GM19023 (cell line): ENCODE results near the gene CEP290.
"Not testable (repeated sequence)": the region's sequence is repeated elsewhere in the genome, so short reads cannot be mapped to it uniquely, and the experiment has no call there.

Experiments
- ATAC-seq: cut with Tn5 transposase; IDR thresholded peaks from one replicate; pipeline ENCODE4 v1.9.1; 2021; ENCODE audit warnings: mild to moderate bottlenecking, moderate library complexity; ENCODE audit not compliant: unreplicated experiment

The CEP290 gene

DNA sequence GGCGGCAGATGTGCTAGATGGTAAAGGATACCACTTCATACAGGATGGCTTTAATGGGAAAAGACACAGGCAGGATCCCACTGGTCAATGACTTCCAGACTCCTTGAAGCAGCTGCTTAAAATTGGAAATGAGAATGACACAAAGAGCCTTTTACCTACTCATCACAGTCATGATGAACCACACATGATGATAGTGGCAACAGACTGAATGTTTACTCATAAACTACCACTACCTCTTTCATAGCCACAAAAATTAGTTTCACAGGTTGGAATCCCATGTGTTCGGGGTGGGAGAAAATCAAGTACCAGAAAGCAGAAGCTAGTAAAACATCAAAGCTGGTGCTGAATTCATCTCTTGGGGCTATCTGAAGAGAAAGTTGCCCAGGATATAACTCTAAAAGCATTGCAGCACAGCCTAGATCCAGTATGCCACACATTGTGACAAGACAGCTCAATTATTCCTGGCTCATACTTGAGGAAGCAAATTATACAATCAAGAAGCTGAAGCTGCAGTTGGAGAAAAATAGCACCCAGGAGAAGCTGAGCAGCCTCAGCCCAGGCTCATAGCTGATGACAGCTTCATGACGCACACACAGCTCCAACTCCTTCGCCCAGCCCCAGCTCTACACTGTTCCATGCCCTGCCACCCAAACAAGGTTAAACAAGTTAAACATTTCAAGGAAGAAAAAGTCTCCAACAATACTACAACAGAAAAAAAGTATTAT lies 83.7 kb downstream of the CEP290 start:
- ATAC-seq: no peak

DNA sequence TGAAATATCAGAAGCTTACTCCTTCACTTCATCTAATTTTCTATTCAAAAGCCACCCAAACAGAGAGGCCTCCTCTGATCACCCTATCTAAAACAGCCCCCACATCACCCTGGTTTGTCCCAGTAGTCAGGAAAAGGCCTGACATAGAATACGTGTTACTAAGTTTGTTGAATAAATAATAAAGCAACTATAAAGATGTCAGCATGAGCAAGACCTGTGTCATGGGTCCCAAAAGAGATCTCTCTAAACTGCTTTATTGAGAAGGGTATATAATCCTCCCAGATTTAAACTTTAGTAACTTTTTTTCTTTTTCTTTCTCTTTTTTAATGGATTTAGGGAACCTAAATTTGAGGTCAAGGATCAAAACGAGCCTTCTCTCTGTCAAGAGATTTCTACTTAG lies 85.3 kb downstream of the CEP290 start:
- no peak for ATAC-seq

DNA sequence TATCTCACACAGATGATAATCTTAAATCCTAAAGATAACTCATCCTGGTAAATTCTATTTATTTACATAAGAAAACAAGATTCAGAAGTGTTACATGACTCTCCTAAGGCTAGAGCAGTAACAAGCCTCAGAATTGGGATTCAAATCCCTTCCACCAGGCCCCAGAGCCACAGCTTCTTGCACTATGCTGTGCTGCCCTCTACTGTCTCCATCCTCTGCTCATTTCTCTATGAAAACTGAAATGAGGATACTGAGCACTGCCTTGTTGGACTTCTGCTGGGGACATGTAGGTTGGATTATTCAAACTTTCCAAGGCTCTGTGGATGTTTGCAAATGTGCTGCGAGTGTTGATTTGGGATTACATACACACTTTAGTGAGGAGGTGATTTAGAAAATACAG lies 89.2 kb downstream of the CEP290 start:
- peak; percentile 63 for ATAC-seq

DNA sequence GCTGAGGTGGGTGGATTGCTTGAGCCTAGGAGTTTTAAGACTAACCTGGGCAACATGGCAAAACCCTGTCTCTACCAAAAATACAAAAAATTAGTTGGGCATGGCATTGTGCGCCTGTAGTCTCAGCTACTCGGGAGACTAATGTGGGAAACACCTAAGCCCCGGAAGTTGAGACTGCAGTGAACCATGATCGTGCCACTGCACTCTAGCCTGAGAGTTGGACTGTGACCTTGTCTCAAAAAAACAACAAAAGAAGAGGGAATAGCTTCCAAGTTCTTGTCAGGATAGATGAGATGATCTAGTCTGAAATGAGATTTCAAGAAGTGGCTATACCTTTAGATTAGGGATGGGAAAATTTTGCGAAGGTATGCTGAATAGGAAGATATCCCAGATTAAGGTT lies 97.9 kb downstream of the CEP290 start:
- ATAC-seq: no peak

DNA sequence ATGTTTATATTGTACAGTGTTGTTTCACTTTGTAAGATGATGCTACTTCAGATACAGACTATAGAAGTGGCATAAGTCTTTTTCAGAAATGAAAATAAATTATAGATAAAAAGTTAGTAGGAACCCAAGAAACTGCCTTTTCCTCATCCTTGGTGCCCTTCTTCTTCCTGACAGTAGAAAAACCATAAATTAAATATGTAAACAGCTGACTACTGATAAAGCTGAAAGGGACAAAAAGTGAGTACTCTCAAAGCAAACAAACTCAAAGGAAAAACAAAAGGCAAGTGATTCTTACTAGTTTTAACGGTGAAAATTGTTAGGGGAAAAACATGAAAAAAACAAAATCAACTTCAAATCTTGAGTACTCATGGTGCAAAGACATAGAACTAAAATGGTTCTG lies 104.1 kb downstream of the CEP290 start:
- ATAC-seq: no peak

DNA sequence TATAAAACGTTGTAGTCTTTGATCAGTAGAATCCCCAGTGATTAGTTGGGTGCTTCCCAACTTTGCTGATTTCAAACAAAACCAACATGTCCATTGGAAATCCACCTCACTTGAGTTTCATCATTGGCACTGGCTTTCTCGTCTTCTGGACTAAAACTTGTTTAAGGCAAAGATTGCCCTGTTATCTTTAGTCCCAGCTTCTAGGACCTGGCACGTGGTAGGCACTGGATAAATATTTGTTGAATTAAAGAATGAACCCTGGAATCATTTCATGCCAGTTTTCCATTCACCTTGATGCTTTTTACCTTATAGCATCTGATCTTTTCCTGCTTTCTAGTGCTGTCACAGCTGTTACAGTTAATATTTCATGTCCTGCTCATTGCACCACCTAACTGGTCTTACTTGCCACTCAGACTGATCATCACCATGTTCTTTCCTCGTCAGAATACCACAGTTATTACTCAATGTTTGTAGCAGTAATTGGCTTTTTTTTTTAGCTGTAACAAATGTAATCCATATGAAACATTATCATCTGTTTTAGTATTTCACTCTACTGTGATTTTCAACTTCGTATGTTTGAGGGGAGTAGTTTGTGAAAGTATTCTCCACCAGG lies 105.4 kb downstream of the CEP290 start:
- no peak for ATAC-seq

DNA sequence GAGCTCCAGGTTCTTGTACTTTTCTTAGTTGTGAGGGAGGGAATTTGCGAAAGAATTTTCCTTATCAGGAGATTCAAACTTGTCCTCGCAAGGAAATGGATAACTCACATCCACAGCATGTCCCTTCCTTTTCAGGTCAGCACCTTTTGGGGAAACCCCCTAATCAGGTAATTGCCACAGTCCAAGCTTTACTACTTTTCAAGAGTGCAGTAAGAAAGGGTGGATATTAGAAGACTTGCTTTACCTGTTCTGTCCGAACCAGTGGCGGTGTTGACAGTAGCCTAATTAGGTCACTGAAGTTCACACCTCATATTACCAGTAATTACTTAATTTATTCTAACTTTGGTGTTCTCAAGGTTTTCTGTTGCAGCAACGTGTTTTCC lies 106.0 kb downstream of the CEP290 start:
- ATAC-seq: peak; percentile 24

DNA sequence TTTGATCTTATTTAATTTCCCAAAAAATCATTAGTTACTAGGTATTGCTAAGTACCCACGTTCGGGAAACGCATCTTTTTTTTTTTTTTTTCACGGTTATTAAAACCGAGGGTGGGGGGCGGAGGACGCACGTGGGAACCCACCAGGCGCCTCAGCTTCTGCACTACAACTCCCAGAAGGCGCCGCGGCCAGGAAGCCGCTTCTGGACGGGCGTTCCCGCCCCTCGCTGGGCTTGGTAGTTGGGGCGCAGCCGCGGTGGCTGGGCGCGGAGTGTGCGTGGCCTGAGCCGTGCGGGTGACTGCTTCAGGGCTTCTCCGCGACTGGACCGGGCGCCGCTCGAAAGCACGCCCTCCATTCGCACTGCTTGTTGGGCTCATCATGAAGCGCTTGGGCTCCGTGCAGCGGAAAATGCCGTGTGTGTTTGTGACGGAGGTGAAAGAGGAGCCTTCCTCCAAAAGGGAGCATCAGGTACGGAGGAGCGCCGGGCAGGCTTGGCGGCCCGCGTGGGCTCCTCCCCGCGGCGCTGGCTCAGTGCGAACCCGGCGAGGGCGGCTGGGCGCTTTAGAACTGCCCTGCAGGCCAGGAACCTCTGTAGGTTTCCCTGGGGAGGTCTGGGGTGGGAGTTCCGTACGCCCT lies 106.5 kb downstream of the CEP290 start:
- ATAC-seq: peak; percentile 100

DNA sequence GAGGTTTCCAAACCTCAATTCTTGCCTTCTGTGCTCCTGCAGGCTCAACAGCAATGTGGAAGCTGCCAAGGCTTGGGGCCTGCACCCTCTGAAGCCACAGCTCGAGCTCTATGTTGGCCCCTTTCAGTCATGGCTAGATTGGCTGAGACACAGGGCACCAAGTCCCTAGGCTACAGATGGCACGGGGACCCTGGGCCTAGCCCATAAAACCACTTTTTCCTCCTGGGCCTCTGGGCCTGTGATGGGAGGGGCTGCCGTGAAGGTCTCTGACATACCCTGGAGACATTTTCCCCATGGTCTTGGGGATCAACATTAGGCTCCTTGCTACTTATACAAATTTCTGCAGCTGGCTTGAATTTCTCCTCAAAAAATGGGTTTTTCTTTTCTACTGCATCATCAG lies 110.7 kb downstream of the CEP290 start:
- ATAC-seq: not testable (repeated sequence)

DNA sequence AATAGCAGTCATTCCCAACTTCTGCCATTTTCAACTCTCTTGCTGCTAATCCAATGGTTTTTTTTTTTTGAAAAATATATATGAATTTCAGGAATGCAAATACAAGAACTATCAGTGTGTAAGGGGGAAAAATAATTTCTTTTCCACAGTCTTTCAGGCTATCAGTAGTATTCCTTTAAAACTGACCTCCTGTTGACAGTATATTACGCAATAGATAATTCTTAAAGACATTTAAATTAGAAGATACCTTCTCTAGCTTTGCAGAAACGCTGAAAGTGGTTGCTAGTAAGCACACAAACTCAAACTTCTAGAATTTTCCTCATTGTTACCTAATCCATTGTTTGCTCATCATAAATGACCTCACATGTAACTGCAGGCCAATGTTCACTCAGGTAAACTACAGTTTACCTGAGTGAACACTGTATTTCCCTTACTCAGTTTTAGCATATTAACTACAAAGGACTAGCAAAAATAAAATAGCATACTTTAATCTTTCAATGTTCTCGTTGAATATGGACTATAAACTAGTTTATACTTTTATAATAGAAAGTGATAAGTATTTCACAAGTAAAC lies 112.7 kb downstream of the CEP290 start, which contains the start of gene C12orf50:
C12orf50 (minus strand) TSS at position 309 of the 573 bp plus-strand sequence. CDS start 2,439 bp downstream, outside the sequence.
- ATAC-seq: no peak

DNA sequence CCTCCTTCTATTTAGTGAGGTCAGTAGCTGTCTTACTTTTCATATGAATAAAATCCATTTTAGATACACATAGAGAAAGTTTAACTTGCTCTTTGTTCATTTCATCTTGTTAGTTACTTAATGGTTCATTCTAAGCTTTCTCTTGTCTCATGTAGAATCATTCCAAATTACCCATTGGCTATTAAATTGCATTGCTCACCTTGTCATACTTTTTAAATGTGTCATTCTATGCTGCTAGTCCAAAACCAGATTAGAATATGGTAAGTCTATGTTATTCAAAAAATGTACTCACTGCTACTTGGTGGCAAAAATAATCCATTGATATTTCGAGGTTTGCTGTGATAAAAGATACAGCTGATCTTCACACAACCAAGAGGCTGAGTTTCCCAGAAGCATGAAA lies 115.7 kb downstream of the CEP290 start:
- ATAC-seq: no peak

DNA sequence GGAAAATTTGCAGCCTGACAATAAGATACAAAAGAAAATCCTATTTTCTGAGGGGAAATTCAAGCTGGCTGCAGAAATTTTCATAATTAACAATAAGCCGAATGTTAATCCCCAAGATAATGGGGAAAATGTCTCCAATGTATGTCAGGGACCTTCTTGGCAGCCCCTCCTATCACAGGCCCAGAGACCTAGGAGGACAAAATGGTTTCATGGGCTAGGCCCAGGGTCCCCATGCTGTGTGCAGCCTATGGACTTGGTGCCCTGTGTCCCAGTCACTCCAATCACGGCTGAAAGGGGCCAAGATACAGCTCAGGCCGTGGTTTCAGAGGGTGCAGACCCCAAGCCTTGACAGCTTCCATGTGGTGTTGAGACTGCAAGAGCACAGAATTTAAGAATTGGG lies 123.9 kb downstream of the CEP290 start:
- ATAC-seq: no peak

DNA sequence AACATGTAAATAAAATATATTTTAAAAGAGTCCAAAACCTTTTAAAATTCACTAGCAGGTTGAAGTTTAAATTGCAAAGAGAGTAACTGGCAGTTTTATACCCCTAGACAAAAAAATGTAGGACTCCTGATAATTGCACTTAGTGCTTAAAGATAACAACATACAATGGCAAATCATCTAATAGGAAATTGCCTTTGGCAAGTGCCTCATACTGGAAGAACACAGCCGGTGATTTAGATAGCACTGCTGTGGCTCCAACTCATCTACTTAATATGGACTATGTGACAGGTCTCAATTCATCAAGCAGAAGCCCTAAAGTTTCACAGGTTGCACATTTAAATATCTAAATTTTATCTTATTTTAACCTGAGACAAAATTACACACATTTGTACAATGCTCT lies 126.1 kb downstream of the CEP290 start:
- ATAC-seq: no peak

DNA sequence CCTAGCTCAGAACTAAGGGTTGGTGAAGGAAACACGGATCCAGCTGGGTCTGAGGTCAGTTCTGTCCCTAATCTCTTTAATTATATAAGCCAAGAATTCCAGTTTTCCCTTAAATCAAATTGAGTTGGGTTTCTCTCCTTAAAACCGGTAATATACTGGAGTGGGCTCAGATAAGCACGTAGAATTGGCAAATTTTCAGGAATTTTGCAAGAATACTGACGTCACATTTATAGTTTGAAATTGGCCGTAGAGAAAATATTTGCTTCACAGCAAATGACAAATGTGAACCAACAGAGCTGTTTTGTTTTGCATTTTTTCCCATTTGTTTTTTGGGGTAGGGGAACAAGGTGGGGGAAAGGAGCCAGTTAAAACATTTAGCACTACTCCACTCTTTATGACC lies 130.1 kb downstream of the CEP290 start:
- no peak for ATAC-seq

DNA sequence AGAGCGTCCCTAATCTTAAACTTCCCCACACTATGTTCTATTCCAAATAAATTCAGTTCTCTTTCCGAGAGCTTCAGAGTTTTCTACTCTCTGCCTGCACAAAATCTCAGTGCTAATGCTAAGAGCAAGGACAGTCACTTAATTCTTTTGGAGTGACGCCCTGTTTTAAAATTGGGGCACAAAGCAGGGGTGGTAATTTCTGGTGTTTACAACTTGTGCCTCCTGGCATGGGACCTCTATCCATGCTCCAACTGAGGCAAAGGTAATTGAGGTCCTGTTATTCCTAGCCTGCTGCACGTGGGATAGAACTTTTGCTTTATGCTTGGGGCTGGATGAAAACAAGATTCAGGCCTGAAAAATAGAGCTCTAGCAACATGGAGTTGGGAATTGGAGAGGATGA lies 135.5 kb downstream of the CEP290 start:
- no peak for ATAC-seq

DNA sequence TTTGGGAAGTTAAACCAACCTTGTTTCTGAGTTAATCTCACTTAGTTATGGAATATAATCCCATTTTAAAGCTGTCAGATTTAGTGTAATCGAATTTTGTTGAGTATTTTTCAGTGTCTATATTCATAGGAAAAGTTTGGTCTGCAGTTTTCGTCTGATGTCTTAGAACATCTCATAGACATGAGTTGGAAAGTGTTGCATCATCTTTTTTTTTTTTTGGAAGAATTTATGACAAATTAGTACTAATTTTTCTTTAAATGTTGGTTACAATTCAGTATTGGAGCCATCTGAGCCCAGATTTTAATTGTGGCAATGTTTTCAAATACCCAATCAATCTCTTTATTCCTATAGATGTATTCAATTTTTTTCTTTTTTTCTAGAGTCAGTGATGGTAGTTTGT lies 140.6 kb downstream of the CEP290 start:
- no peak for ATAC-seq
